ENCODE results near the gene EPB41L4B. TPM values are rescaled to one million over a fixed set of nuclear protein-coding genes. Genes with fewer than 3 reads are reported as not detected.
"Not testable (repeated sequence)": the region's sequence is repeated elsewhere in the genome, so short reads cannot be mapped to it uniquely, and the experiment has no call there.

EPB41L4B gene
- total RNA-seq, 1 experiment from 2014 or later, result 20.2 TPM

DNA sequence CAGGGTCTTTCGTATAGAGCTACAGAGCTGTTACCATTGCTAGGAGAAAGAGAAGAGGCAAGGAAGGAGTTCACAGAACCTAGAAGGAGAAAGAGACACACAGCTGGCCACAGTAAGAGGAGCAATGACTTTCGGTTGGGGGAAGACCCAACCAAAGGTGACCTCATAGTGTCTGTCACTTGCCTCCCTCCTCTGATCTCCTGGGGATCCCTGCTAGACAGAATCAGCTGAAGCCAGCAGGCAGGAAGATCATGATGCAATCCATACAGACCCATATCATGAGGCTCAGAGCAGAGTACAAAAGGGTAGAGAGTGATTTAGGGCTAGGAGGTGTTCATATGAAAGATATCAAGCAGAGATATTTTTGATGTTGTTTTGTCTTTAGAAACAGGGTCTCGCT is 26.0 kb upstream of the EPB41L4B start:
- BruUV-seq (replicated peaks), result no TSS peak
- no peak overlapping the region for H3K4me3 Mint-ChIP-seq (ENCODE audit: unreplicated experiment)
- peaks cover 16% of the 10 kb centered on the region for H3K4me1 Mint-ChIP-seq (ENCODE audit: insufficient read depth, unreplicated experiment)
- H3K9me3 Mint-ChIP-seq (ENCODE audit: unreplicated experiment), result no peaks in the 10 kb centered on the region
- intact Hi-C loops (cut with micrococcal nuclease), result no loop called here
- TF ChIP-seq, protein P1, sequence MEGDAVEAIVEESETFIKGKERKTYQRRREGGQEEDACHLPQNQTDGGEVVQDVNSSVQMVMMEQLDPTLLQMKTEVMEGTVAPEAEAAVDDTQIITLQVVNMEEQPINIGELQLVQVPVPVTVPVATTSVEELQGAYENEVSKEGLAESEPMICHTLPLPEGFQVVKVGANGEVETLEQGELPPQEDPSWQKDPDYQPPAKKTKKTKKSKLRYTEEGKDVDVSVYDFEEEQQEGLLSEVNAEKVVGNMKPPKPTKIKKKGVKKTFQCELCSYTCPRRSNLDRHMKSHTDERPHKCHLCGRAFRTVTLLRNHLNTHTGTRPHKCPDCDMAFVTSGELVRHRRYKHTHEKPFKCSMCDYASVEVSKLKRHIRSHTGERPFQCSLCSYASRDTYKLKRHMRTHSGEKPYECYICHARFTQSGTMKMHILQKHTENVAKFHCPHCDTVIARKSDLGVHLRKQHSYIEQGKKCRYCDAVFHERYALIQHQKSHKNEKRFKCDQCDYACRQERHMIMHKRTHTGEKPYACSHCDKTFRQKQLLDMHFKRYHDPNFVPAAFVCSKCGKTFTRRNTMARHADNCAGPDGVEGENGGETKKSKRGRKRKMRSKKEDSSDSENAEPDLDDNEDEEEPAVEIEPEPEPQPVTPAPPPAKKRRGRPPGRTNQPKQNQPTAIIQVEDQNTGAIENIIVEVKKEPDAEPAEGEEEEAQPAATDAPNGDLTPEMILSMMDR (IDR thresholded peaks at IDR 0.05; ENCODE audit: unreplicated experiment), result no peak
- H3K36me3 Mint-ChIP-seq (ENCODE audit: insufficient read depth, unreplicated experiment), result peaks cover 6% of the 10 kb centered on the region
- no peaks in the 10 kb centered on the region for H3K27me3 Mint-ChIP-seq (ENCODE audit: insufficient read depth, unreplicated experiment)
- ChIA-PET CTCF (interaction anchor here (0.6 to 5.4 kb wide), 16 partner anchors 18 to 807 kb away, joined by 3 to 39 read pairs (median 4); no protein-coding TSS in a partner anchor), POLR2A (interaction anchor here (0.5 to 0.6 kb wide), 2 partner anchors 10 to 13 kb away, joined by 3 read pairs; no protein-coding TSS in a partner anchor)
- DNase-seq (ENCODE audit: unreplicated experiment), result no peak
- no peak overlapping the region for H3K27ac Mint-ChIP-seq (ENCODE audit: low read depth, unreplicated experiment)

- intact Hi-C loops (cut with micrococcal nuclease), result loop anchor here (2.0 kb wide), 1 partner anchor 16 kb away; no protein-coding TSS in a partner anchor
- H3K27ac Mint-ChIP-seq (ENCODE audit: low read depth, unreplicated experiment), result no peak overlapping the region
- no peak overlapping the region for H3K4me3 Mint-ChIP-seq (ENCODE audit: unreplicated experiment)
- CTCF ChIA-PET, result interaction anchor here (0.5 to 5.4 kb wide), 18 partner anchors 8 to 472 kb away, joined by 3 to 39 read pairs (median 4); no protein-coding TSS in a partner anchor
- no TSS peak for BruUV-seq (replicated peaks)
- no peaks in the 10 kb centered on the region for H3K9me3 Mint-ChIP-seq (ENCODE audit: unreplicated experiment)
- POLR2A ChIA-PET, result interaction anchor here (0.6 to 1.5 kb wide), 6 partner anchors 8 to 258 kb away, joined by 3 to 6 read pairs (median 4); no protein-coding TSS in a partner anchor
- TF ChIP-seq, protein P1 (IDR thresholded peaks at IDR 0.05; ENCODE audit: unreplicated experiment), result no peak
- H3K4me1 Mint-ChIP-seq (ENCODE audit: insufficient read depth, unreplicated experiment), result peaks cover 23% of the 10 kb centered on the region
- no peak for DNase-seq (ENCODE audit: unreplicated experiment)
- no peaks in the 10 kb centered on the region for H3K36me3 Mint-ChIP-seq (ENCODE audit: insufficient read depth, unreplicated experiment)
- H3K27me3 Mint-ChIP-seq (ENCODE audit: insufficient read depth, unreplicated experiment), result no peaks in the 10 kb centered on the region
Measured at GRCh38 chr9:109344866-109345265, 24.0 kb upstream of the EPB41L4B start.

DNA sequence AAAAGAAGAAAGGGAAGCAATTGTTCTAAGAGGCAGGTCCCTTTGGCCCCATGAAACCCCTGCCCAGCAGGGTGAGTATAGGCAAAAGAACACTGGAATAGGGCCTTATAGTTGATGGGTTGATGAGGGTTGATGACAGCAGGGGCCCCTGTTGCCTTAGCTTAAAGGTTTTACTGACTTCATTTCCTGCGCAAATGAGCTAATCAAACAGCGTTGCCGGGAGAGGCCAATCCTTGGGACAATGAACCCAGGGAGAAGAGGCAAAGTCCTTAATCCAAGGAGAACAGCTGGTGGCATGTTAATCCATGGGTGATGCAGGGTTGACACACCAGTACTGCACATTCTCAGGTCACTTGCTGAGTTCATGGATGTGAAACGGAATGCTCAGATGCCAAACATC is 22.0 kb upstream of the EPB41L4B start:
- Mint-ChIP-seq H3K4me1 (ENCODE audit: insufficient read depth, unreplicated experiment) (peaks cover 20% of the 10 kb centered on the region), H3K27ac (ENCODE audit: low read depth, unreplicated experiment) (no peak overlapping the region), H3K4me3 (ENCODE audit: unreplicated experiment) (no peak overlapping the region), H3K27me3 (ENCODE audit: insufficient read depth, unreplicated experiment) (no peaks in the 10 kb centered on the region), H3K9me3 (ENCODE audit: unreplicated experiment) (no peaks in the 10 kb centered on the region), H3K36me3 (ENCODE audit: insufficient read depth, unreplicated experiment) (no peaks in the 10 kb centered on the region)
- intact Hi-C loops (cut with micrococcal nuclease), result no loop called here
- no peak for DNase-seq (ENCODE audit: unreplicated experiment)
- TF ChIP-seq, protein P1 (IDR thresholded peaks at IDR 0.05; ENCODE audit: unreplicated experiment), result no peak
- ChIA-PET CTCF (interaction anchor here (0.6 to 0.7 kb wide), 2 partner anchors 90 to 407 kb away, joined by 3 to 4 read pairs; no protein-coding TSS in a partner anchor), POLR2A (no interaction called here)
- no TSS peak for BruUV-seq (replicated peaks)

GRCh38 chr9:109341561-109341960 is 20.7 kb upstream of the EPB41L4B start:
- no peaks in the 10 kb centered on the region for H3K36me3 Mint-ChIP-seq (ENCODE audit: insufficient read depth, unreplicated experiment)
- no peak overlapping the region for H3K27ac Mint-ChIP-seq (ENCODE audit: low read depth, unreplicated experiment)
- intact Hi-C loops (cut with micrococcal nuclease), result no loop called here
- H3K9me3 Mint-ChIP-seq (ENCODE audit: unreplicated experiment), result no peaks in the 10 kb centered on the region
- TF ChIP-seq, protein P1 (IDR thresholded peaks at IDR 0.05; ENCODE audit: unreplicated experiment), result no peak
- no peaks in the 10 kb centered on the region for H3K27me3 Mint-ChIP-seq (ENCODE audit: insufficient read depth, unreplicated experiment)
- BruUV-seq (replicated peaks), result no TSS peak
- ChIA-PET CTCF (interaction anchor here (0.8 to 1.1 kb wide), 2 partner anchors 13 to 128 kb away, joined by 7 to 8 read pairs; no protein-coding TSS in a partner anchor), POLR2A (interaction anchor here (0.7 to 1.8 kb wide), 3 partner anchors 12 to 422 kb away, joined by 3 read pairs; no protein-coding TSS in a partner anchor)
- no peak for DNase-seq (ENCODE audit: unreplicated experiment)
- peaks cover 20% of the 10 kb centered on the region for H3K4me1 Mint-ChIP-seq (ENCODE audit: insufficient read depth, unreplicated experiment)
- no peak overlapping the region for H3K4me3 Mint-ChIP-seq (ENCODE audit: unreplicated experiment)

- H3K9me3 Mint-ChIP-seq (ENCODE audit: unreplicated experiment); H3K4me3 Mint-ChIP-seq (ENCODE audit: unreplicated experiment); intact Hi-C loops (cut with micrococcal nuclease); H3K27ac Mint-ChIP-seq (ENCODE audit: low read depth, unreplicated experiment); H3K36me3 Mint-ChIP-seq (ENCODE audit: insufficient read depth, unreplicated experiment); BruUV-seq (replicated peaks); DNase-seq (ENCODE audit: unreplicated experiment); H3K27me3 Mint-ChIP-seq (ENCODE audit: insufficient read depth, unreplicated experiment): not testable (repeated sequence)
- CTCF ChIA-PET, result interaction anchor here (0.6 to 0.8 kb wide), 3 partner anchors 10 to 244 kb away, joined by 3 to 8 read pairs (median 4); no protein-coding TSS in a partner anchor
- POLR2A ChIA-PET, result interaction anchor here (1.8 kb wide), 1 partner anchor 12 kb away, joined by 3 read pairs; no protein-coding TSS in a partner anchor
- H3K4me1 Mint-ChIP-seq (ENCODE audit: insufficient read depth, unreplicated experiment), result peaks cover 20% of the 10 kb centered on the region
Measured at GRCh38 chr9:109340979-109341378, 20.1 kb upstream of the EPB41L4B start.

Measured in MCF 10A (cell line).